GM23248 (cell line): ENCODE results near the gene TANGO6. TPM values are rescaled to one million over a fixed set of nuclear protein-coding genes. Genes with fewer than 3 reads are reported as not detected.
"Not testable (repeated sequence)": the region's sequence is repeated elsewhere in the genome, so short reads cannot be mapped to it uniquely, and the experiment has no call there.

ENCODE experiments used
- DNase-seq: peaks from one replicate; pipeline ENCODE4 v3.0.0-alpha.2; 2015
- H2AFZ ChIP-seq: fragments of 200-600 bp; sonication (generic); 2 replicates; pipeline ENCODE4 v1.6.1; 2016; ENCODE audit warnings: antibody characterized with exemption
- H3F3A ChIP-seq: fragments of 200-600 bp; sonication (generic); 2 replicates; pipeline ENCODE4 v1.6.1; 2016; ENCODE audit warnings: mild to moderate bottlenecking, antibody characterized with exemption, mixed run types; ENCODE audit not compliant: insufficient read depth
- H3K27ac ChIP-seq: fragments of 200-600 bp; sonication (generic); 2 replicates; pipeline ENCODE4 v1.5.1; 2016; ENCODE audit warnings: mild to moderate bottlenecking
- H3K27me3 ChIP-seq: fragments of 200-600 bp; sonication (generic); replicated peaks from 2 replicates; pipeline ENCODE4 v1.6.1; 2016; ENCODE audit warnings: mild to moderate bottlenecking; ENCODE audit not compliant: insufficient read depth
- H3K36me3 ChIP-seq: fragments of 200-600 bp; sonication (generic); 2 replicates; pipeline ENCODE4 v1.6.1; 2016; ENCODE audit warnings: low read depth, mild to moderate bottlenecking
- H3K4me1 ChIP-seq: fragments of 200-600 bp; sonication (generic); 2 replicates; pipeline ENCODE4 v1.6.1; 2016; ENCODE audit warnings: mild to moderate bottlenecking; ENCODE audit not compliant: insufficient read depth
- H3K4me2 ChIP-seq: fragments of 200-600 bp; sonication (generic); one replicate; pipeline ENCODE4 v1.6.1; 2016; ENCODE audit warnings: mild to moderate bottlenecking; ENCODE audit not compliant: unreplicated experiment
- H3K4me3 ChIP-seq: fragments of 200-600 bp; sonication (generic); 2 replicates; pipeline ENCODE4 v1.5.1; 2016; ENCODE audit warnings: mild to moderate bottlenecking
- H3K79me2 ChIP-seq: fragments of 200-600 bp; sonication (generic); 2 replicates; pipeline ENCODE4 v1.6.1; 2016; ENCODE audit warnings: mild to moderate bottlenecking; ENCODE audit not compliant: insufficient read depth
- H3K9ac ChIP-seq: fragments of 200-600 bp; sonication (generic); 2 replicates; pipeline ENCODE4 v1.6.1; 2016; ENCODE audit warnings: mild to moderate bottlenecking
- H3K9me2 ChIP-seq: fragments of 200-600 bp; sonication (generic); 2 replicates; pipeline ENCODE4 v1.6.1; 2016; ENCODE audit warnings: mixed run types, mild to moderate bottlenecking, moderate library complexity; ENCODE audit not compliant: insufficient read depth
- H3K9me3 ChIP-seq: fragments of 200-600 bp; sonication (generic); one replicate; pipeline ENCODE4 v1.6.1; 2017; ENCODE audit warnings: low read depth
- H4K20me1 ChIP-seq: fragments of 200-600 bp; sonication (generic); 2 replicates; pipeline ENCODE4 v1.6.0; 2016; ENCODE audit not compliant: insufficient read depth
- EZH2 ChIP-seq: fragments of 200-600 bp; sonication (generic); IDR thresholded peaks from 2 replicates; pipeline ENCODE4 v1.6.1; 2018; ENCODE audit warnings: antibody characterized with exemption, mild to moderate bottlenecking; ENCODE audit not compliant: insufficient read depth, poor library complexity, severe bottlenecking
- EZH2phosphoT487 ChIP-seq: fragments of 200-600 bp; sonication (generic); IDR thresholded peaks from 2 replicates; pipeline ENCODE4 v1.6.1; 2018; ENCODE audit warnings: antibody characterized with exemption, moderate library complexity, mild to moderate bottlenecking, low read depth; ENCODE audit not compliant: insufficient read depth
- WGBS, 2 experiments: methylation state at CpG; one replicate each; pipeline ENCODE4 v1.1.6; 2015 to 2017; ENCODE audit warnings: low lambda C conversion rate in 2 of 2, low coverage in 1 of 2; ENCODE audit errors: missing lambda C conversion rate in 2 of 2; 5-methylcytosine and 5-hydroxymethylcytosine counted together
- in situ Hi-C: fragments of 300-500 bp; cut with MboI; formaldehyde crosslinking; loops from 2 replicates; pipeline ENCODE4 v1.15.0; 2020
- polyA plus RNA-seq: library from polyadenylated mRNA; unstranded; fragments of >200 nt; fragmentation: Nextera tagmentation; extraction: Ambion mirVana; gene quantifications from 2 replicates; pipeline ENCODE4 v1.2.1, GENCODE V29; 2016
- total RNA-seq: library from RNA; depleted of rRNA; stranded (reverse); fragments of >200 nt; shearing (Covaris generic); gene quantifications from 2 replicates; pipeline ENCODE4 v1.2.3, GENCODE V29; 2014

TANGO6 gene
- total and polyA plus RNA-seq, 2 experiments from 2014 or later: 7.8 to 12.8 TPM

DNA sequence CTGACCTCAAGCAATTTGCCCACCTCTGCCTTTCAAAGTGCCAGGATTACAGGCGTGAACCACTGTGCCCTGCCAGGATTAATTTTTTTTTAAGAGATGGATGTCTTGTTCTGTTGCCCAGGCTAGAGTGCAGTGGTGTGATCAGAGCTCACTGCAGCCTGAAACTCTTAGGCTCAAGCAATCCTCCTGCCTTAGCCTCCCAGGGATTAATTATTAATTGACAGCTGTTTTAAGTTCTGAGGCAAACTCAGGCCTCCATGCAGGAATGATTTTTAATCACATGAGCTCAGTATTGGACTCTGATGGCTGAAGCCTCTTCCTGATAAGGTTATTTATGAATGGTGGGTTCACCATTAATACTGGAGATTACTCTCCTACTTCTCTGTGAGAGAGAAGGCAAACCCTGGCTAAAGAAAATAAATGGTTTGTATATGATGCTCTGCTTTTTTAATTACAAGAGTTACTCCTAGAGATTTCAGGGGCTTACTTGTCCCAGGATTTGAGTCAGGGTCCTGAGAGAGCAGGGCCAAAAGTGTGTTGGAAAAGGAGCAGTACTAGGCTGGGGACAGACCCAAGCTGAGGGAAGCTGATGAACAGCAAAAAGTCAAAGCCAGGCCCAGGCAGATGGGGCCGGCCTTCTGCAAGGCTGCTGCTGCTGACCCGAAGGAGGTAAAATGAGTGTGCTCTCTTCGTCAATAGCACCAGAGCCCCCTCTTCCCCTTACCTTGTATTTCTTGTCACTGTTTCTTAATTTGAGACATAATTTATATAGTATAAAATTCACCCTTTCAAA, 205.2 kb downstream of the TANGO6 start:
- Histone ChIP-seq H4K20me1 (no peaks in the 10 kb centered on the region), H3K36me3 (no peaks in the 10 kb centered on the region), H3K9me3 (no peaks in the 10 kb centered on the region), H3K9me2 (no peaks in the 10 kb centered on the region), H3K79me2 (no peaks in the 10 kb centered on the region), H3K27me3 (no peaks in the 10 kb centered on the region), H3K9ac (no peak overlapping the region), H3K27ac (no peak overlapping the region), H3K4me2 (peak overlapping the region; percentile 25), H2AFZ (no peak overlapping the region), H3F3A (no peaks in the 10 kb centered on the region), H3K4me1 (peaks cover 11% of the 10 kb centered on the region; the same call in 1 of the 2 replicates), H3K4me3 (no peak overlapping the region)
- in situ Hi-C loops: no loop called here
- no peak for DNase-seq
- 87 to 92% methylated on average over 4 of the region's 4 CpGs for WGBS, 2 experiments
- no peak for TF ChIP-seq EZH2phosphoT487
- no peak for TF ChIP-seq EZH2

DNA sequence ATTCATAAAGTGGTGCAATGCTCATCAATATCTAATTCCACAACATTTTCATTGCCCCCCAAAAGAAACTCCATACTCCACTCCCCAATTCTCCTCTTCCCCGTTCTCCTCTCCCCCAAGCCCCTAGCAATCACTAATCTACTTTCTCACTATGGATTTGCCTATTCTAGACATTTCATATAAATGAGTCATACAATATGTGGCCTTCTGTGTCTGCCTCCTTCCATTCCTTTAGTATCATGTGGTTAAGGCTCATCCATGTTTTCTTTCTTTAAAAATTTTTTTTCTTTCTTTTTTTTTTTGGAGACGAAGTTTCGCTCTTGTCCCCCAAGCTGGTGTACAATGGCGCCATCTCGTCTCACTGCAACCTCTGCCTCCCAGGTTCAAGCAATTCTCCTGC, 205.8 kb downstream of the TANGO6 start:
- no peaks in the 10 kb centered on the region for H3K36me3 ChIP-seq
- WGBS, 2 experiments: 85 to 92% methylated on average over 5 of the region's 5 CpGs
- in situ Hi-C loops: no loop called here

DNA sequence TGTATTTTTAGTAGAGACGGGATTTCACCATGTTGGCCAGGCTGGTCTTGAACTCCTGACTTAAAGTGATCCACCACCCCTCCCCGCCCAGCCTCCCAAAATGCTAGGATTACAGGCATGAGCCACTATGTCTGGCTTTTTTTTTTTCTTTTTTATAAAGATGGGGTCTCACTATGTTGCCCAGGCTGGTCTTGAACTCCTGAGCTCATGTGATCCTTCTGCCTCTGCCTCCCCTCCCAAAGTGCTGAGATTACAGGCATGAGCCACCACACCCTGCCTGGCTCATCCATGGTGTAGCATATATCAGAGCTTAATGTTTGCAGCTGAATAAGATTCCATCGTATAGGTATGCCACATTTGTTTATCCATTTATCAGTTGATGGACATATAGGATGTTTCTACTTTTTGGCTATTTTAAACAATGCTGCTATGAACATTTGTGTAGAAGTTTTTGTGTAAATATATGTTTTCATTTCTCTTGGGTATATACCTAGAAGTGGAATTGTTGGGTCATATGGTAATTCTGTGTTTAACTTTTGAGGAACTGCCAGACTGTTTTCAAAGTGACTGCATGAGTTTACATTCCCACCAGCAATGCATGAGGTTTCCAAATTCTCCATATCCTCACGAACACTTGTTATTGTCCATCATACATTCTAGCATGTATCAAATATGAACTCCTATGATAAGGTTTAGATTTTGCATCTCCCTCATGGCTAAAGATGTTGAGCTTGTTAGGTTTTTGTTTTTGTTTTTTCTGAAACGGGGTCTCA, 206.5 kb downstream of the TANGO6 start:
- TF ChIP-seq EZH2phosphoT487: no peak
- no peak for TF ChIP-seq EZH2
- H3K36me3 ChIP-seq: no peaks in the 10 kb centered on the region
- WGBS, 2 experiments: 91 to 95% methylated on average over 5 of the region's 5 CpGs
- H2AFZ ChIP-seq: no peak overlapping the region
- no peak for DNase-seq
- H3K9me2 ChIP-seq: no peaks in the 10 kb centered on the region
- no peaks in the 10 kb centered on the region for H3K79me2 ChIP-seq
- H3K9ac ChIP-seq: no peak overlapping the region
- H3K4me2 ChIP-seq: no peak overlapping the region
- peaks cover 11% of the 10 kb centered on the region; the same call in 1 of the 2 replicates for H3K4me1 ChIP-seq
- H3K27ac ChIP-seq: no peak overlapping the region; the same call in 1 of the 2 replicates
- no peak overlapping the region for H3K4me3 ChIP-seq
- no peaks in the 10 kb centered on the region for H3K27me3 ChIP-seq
- no peaks in the 10 kb centered on the region for H4K20me1 ChIP-seq
- H3K9me3 ChIP-seq: no peaks in the 10 kb centered on the region
- in situ Hi-C loops: no loop called here
- H3F3A ChIP-seq: no peaks in the 10 kb centered on the region

More for the DNA sequence above, 205.8 kb downstream of the TANGO6 start:
- Histone ChIP-seq H2AFZ (no peak overlapping the region), H4K20me1 (no peaks in the 10 kb centered on the region), H3K27ac (no peak overlapping the region; the same call in 1 of the 2 replicates), H3K9ac (no peak overlapping the region), H3K4me3 (no peak overlapping the region), H3K4me2 (peak overlapping the region; percentile 25), H3F3A (no peaks in the 10 kb centered on the region), H3K9me2 (no peaks in the 10 kb centered on the region), H3K27me3 (no peaks in the 10 kb centered on the region), H3K79me2 (no peaks in the 10 kb centered on the region), H3K9me3 (no peaks in the 10 kb centered on the region), H3K4me1 (peaks cover 11% of the 10 kb centered on the region; the same call in 1 of the 2 replicates)
- DNase-seq: peak; percentile 73
- TF ChIP-seq EZH2: no peak
- no peak for TF ChIP-seq EZH2phosphoT487

DNA sequence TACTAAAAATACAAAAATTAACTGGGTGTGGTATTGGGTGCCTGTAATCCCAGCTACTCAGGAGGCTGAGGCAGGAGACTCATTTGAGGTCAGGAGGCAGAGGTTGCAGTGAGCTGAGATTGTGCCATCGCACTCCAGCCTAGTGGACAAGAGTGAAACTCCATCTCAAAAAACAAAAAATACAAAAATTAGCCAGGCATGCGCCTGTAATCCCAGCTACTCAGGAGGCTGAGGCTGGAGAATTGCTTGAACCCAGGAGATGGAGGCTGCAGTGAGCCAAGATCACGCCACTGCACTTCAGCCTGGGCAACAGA, 208.1 kb downstream of the TANGO6 start:
- H3K36me3 ChIP-seq, DNase-seq, H4K20me1 ChIP-seq, H3K4me3 ChIP-seq, in situ Hi-C loops, H3F3A ChIP-seq, H3K27me3 ChIP-seq, H2AFZ ChIP-seq, H3K9me3 ChIP-seq, H3K9me2 ChIP-seq, H3K4me2 ChIP-seq, H3K9ac ChIP-seq, H3K79me2 ChIP-seq, H3K27ac ChIP-seq: not testable (repeated sequence)
- H3K4me1 ChIP-seq: peaks cover 11% of the 10 kb centered on the region; the same call in 1 of the 2 replicates
- 98 to 99% methylated on average over 3 of the region's 3 CpGs for WGBS, 2 experiments
